ENCODE measurements around the gene CRK.
A peak's percentile ranks its signal among the peaks of the same experiment; 100 is the strongest.

CRK gene

GRCh38 chr17:1497831-1498230, 41.8 kb upstream of the CRK start:
- Mint-ChIP-seq H3K9me3 (no peaks in the 10 kb centered on the region), H3K4me1 (peaks cover 25% of the 10 kb centered on the region), H3K27me3 (ENCODE audit: low read depth) (no peaks in the 10 kb centered on the region), H3K27ac (no peak overlapping the region), H3K4me3 (no peak overlapping the region), H3K36me3 (ENCODE audit: low read depth) (no peaks in the 10 kb centered on the region)
- TF ChIP-seq CTCF (IDR thresholded peaks at IDR 0.05; ENCODE audit: unreplicated experiment in 3 of 3), result no peak

- Mint-ChIP-seq H3K27me3 (ENCODE audit: low read depth) (no peaks in the 10 kb centered on the region), H3K4me3 (no peak overlapping the region), H3K4me1 (peaks cover 25% of the 10 kb centered on the region), H3K9me3 (no peaks in the 10 kb centered on the region), H3K36me3 (ENCODE audit: low read depth) (no peaks in the 10 kb centered on the region), H3K27ac (no peak overlapping the region)
- TF ChIP-seq CTCF (IDR thresholded peaks at IDR 0.05; ENCODE audit: unreplicated experiment in 3 of 3), result no peak
These were observed 40.8 kb upstream of the CRK start for GRCh38 chr17:1496869-1497268.

- peak overlapping the region in 2 of 3 experiments; percentile 86 for H3K27ac Mint-ChIP-seq
- H3K4me3 Mint-ChIP-seq, result peak overlapping the region in 2 of 3 experiments; percentile 7 to 68
- no peaks in the 10 kb centered on the region for H3K9me3 Mint-ChIP-seq
- H3K27me3 Mint-ChIP-seq (ENCODE audit: low read depth), result no peaks in the 10 kb centered on the region
- peaks cover 30% of the 10 kb centered on the region for H3K4me1 Mint-ChIP-seq
- no peaks in the 10 kb centered on the region for H3K36me3 Mint-ChIP-seq (ENCODE audit: low read depth)
- no peak for TF ChIP-seq CTCF (IDR thresholded peaks at IDR 0.05; ENCODE audit: unreplicated experiment in 3 of 3)
These were observed 39.4 kb upstream of the CRK start for GRCh38 chr17:1495265-1495989.

- peak overlapping the region in 1 of 3 experiments; percentile 68 for H3K4me3 Mint-ChIP-seq
- H3K27ac Mint-ChIP-seq, result peak overlapping the region in 1 of 3 experiments; percentile 86
- TF ChIP-seq CTCF (IDR thresholded peaks at IDR 0.05; ENCODE audit: unreplicated experiment in 3 of 3), result no peak
- H3K9me3 Mint-ChIP-seq, result no peaks in the 10 kb centered on the region
- H3K36me3 Mint-ChIP-seq (ENCODE audit: low read depth), result no peaks in the 10 kb centered on the region
- H3K4me1 Mint-ChIP-seq, result peaks cover 33% of the 10 kb centered on the region
- H3K27me3 Mint-ChIP-seq (ENCODE audit: low read depth), result no peaks in the 10 kb centered on the region
These were observed 38.8 kb upstream of the CRK start for GRCh38 chr17:1494736-1495253.

- TF ChIP-seq CTCF (IDR thresholded peaks at IDR 0.05; ENCODE audit: unreplicated experiment in 3 of 3), result no peak
- H3K4me3 Mint-ChIP-seq, result peak overlapping the region in 2 of 3 experiments; percentile 19 to 22
- no peaks in the 10 kb centered on the region for H3K9me3 Mint-ChIP-seq
- H3K27ac Mint-ChIP-seq, result no peak overlapping the region
- peaks cover 34% of the 10 kb centered on the region for H3K4me1 Mint-ChIP-seq
- no peaks in the 10 kb centered on the region for H3K36me3 Mint-ChIP-seq (ENCODE audit: low read depth)
- no peaks in the 10 kb centered on the region for H3K27me3 Mint-ChIP-seq (ENCODE audit: low read depth)
These were observed 38.2 kb upstream of the CRK start for GRCh38 chr17:1494203-1494602.
